ENCODE measurements around the gene EMILIN1. TPM values are rescaled to one million over a fixed set of nuclear protein-coding genes. Genes with fewer than 3 reads are reported as not detected.

The EMILIN1 gene
- total and polyA plus RNA-seq, 2 of the 8 experiments (the other 6 are each of a cell fraction or from before 2014, with no cell fraction given) = 1.9 to 3.0 TPM

DNA sequence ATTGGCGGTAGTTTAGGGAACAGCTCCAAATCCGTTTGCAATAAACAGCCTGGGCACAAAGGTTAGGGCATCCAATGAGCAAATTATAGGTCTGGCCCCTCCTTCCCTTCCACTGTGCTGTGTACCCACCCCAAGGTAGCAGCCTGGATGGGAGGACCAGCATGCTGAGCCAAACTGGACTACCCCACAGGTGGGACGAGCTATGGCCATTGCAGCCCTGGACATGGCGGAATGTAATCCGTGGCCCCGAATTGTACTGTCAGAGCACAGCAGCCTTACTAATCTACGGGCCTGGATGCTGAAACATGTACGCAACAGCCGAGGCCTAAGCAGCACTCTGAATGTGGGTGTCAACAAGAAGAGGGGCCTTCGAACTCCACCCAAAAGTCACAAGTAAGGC is 20.2 kb upstream of the EMILIN1 start:
- POLR2A ChIA-PET (ENCODE audit: partially characterized antibody) = interaction anchor here (0.6 to 19.3 kb wide), 6 partner anchors 2 to 397 kb away, joined by 3 to 441 read pairs (median 4); partner anchors contain the start of genes AGBL5 and OST4
- Histone ChIP-seq H2BK12ac (ENCODE audit: low read depth, low read length) (no peak overlapping the region), H3K4ac (replicated peaks; ENCODE audit: insufficient read length, low read depth, low read length) (no peak overlapping the region), H3K23ac (ENCODE audit: insufficient read length) (no peak overlapping the region), H2BK20ac (ENCODE audit: low read length) (no peak overlapping the region), H3K9me3 (ENCODE audit: insufficient read depth in 2 of 2, low read depth in 1 of 2, low read length in 1 of 2) (no peaks in the 10 kb centered on the region), H3K4me2 (ENCODE audit: insufficient read depth in 1 of 2, low read depth in 2 of 2, low read length in 2 of 2) (no peak overlapping the region), H2BK15ac (ENCODE audit: low read length) (no peak overlapping the region), H4K8ac (ENCODE audit: extremely low read depth, insufficient read depth, low read length) (no peak overlapping the region), H3K18ac (ENCODE audit: extremely low read depth, low read length) (no peak overlapping the region), H2AFZ (ENCODE audit: low read length) (no peak overlapping the region), H3K4me3 (ENCODE audit: extremely low read depth in 1 of 4, insufficient read depth in 2 of 4, low read depth in 3 of 4, low read length in 4 of 4) (no peak overlapping the region), H2AK5ac (ENCODE audit: low read depth, low read length) (no peak overlapping the region), H4K20me1 (replicated peaks in 1 of 2; ENCODE audit: control insufficient read depth in 1 of 2, insufficient read depth in 2 of 2, low read length in 2 of 2) (peaks cover 2 to 7% of the 10 kb centered on the region in 2 experiments), H3K27me3 (replicated peaks in 1 of 4; ENCODE audit: control insufficient read depth in 3 of 4, extremely low read depth in 1 of 4, insufficient read depth in 3 of 4, low read length in 3 of 4) (no peaks in the 10 kb centered on the region), H3K36me3 (ENCODE audit: control insufficient read depth in 2 of 4, insufficient read depth in 4 of 4, low read length in 3 of 4) (peaks cover 17 to 56% (median 28%) of the 10 kb centered on the region in 4 experiments), H3K79me2 (ENCODE audit: control insufficient read depth in 1 of 2, insufficient read depth in 2 of 2, low read length in 2 of 2) (no peaks in the 10 kb centered on the region), H3K9ac (replicated peaks in 1 of 4; ENCODE audit: extremely low read depth in 1 of 4, low read depth in 3 of 4, low read length in 3 of 4) (no peak overlapping the region), H3K27ac (ENCODE audit: low read depth, low read length) (no peak overlapping the region), H4K91ac (replicated peaks; ENCODE audit: insufficient read length, low read length) (no peak overlapping the region), H3K79me1 (ENCODE audit: low read depth, low read length) (no peaks in the 10 kb centered on the region), H3K4me1 (replicated peaks in 1 of 4; ENCODE audit: control insufficient read depth in 3 of 4, insufficient read depth in 4 of 4, low read length in 3 of 4) (no peaks in the 10 kb centered on the region), H4K5ac (ENCODE audit: insufficient read length, low read depth, low read length) (no peak overlapping the region), H3K14ac (ENCODE audit: insufficient read length) (no peak overlapping the region), H3K23me2 (ENCODE audit: low read depth, low read length) (no peaks in the 10 kb centered on the region), H2BK120ac (replicated peaks; ENCODE audit: low read depth, low read length) (no peak overlapping the region), H2BK5ac (ENCODE audit: low read depth, low read length) (no peak overlapping the region), H3K56ac (replicated peaks; ENCODE audit: insufficient read length, low read depth, low read length) (no peak overlapping the region)
- TF ChIP-seq POLR2A (IDR thresholded peaks at IDR 0.05; ENCODE audit: control extremely low read depth in 1 of 2, low read depth in 2 of 2, low read length in 2 of 2) = 0 out of 3 replicates have a peak, but pooled peaks of 1 of the 2 experiments have one; percentile 13
- TF ChIP-seq ASH2L (IDR thresholded peaks at IDR 0.05; ENCODE audit: low read length) = no peak
- FAIRE-seq = no peak
- WGBS, 2 experiments (ENCODE audit: extremely low coverage in 1 of 2, insufficient coverage in 1 of 2, insufficient read length in 1 of 2, insufficient replicate concordance in 2 of 2, low coverage in 1 of 2, low lambda C conversion rate in 2 of 2, missing lambda C conversion rate in 1 of 2) = 89% methylated on average over 10 of the region's 10 CpGs; no CpG with 5 or more reads in 1 of the 2 experiments
- CTCF ChIA-PET (ENCODE audit: partially characterized antibody) = interaction anchor here (0.8 to 18.3 kb wide), 6 partner anchors 9 to 76 kb away, joined by 3 to 160 read pairs (median 3); partner anchors contain the start of genes EMILIN1, KHK, OST4 and PREB
- no peak for DNase-seq (ENCODE audit: low read depth in 1 of 2, low spot score in 2 of 2)

Measured in H1 (cell line).